NCI-H82 (cell line): Measurements from ENCODE around the gene LGSN.
"Not testable (repeated sequence)": the region's sequence is repeated elsewhere in the genome, so short reads cannot be mapped to it uniquely, and the experiment has no call there.

ENCODE experiments used
- DNase-seq: peaks from one replicate; lab custom pipeline; 2025; lab: John Stamatoyannopoulos, UW

Gene LGSN

GRCh38 chr6:63236398-63236817, 83.4 kb downstream of the LGSN start:
- no peak for DNase-seq

GRCh38 chr6:63230511-63230910, 89.3 kb downstream of the LGSN start:
- not testable (repeated sequence) for DNase-seq

- not testable (repeated sequence) for DNase-seq
Observed at GRCh38 chr6:63230027-63230426, 89.8 kb downstream of the LGSN start.

- not testable (repeated sequence) for DNase-seq
Observed at GRCh38 chr6:63227928-63228894, 91.6 kb downstream of the LGSN start.

GRCh38 chr6:63225987-63226386, 93.8 kb downstream of the LGSN start:
- not testable (repeated sequence) for DNase-seq
